ENCODE results near the gene P3H1. TPM values are rescaled to one million over a fixed set of nuclear protein-coding genes. Genes with fewer than 3 reads are reported as not detected.

P3H1 gene
- total RNA-seq, 1 donor from 2014 or later = 123 TPM

GRCh38 chr1:42735477-42736105, 31.2 kb downstream of the P3H1 start:
- H3K27me3 Mint-ChIP-seq (ENCODE audit: low read depth) = no peaks in the 10 kb centered on the region
- TF ChIP-seq, protein P1, sequence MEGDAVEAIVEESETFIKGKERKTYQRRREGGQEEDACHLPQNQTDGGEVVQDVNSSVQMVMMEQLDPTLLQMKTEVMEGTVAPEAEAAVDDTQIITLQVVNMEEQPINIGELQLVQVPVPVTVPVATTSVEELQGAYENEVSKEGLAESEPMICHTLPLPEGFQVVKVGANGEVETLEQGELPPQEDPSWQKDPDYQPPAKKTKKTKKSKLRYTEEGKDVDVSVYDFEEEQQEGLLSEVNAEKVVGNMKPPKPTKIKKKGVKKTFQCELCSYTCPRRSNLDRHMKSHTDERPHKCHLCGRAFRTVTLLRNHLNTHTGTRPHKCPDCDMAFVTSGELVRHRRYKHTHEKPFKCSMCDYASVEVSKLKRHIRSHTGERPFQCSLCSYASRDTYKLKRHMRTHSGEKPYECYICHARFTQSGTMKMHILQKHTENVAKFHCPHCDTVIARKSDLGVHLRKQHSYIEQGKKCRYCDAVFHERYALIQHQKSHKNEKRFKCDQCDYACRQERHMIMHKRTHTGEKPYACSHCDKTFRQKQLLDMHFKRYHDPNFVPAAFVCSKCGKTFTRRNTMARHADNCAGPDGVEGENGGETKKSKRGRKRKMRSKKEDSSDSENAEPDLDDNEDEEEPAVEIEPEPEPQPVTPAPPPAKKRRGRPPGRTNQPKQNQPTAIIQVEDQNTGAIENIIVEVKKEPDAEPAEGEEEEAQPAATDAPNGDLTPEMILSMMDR (IDR thresholded peaks at IDR 0.05; ENCODE audit: unreplicated experiment) = no peak

DNA sequence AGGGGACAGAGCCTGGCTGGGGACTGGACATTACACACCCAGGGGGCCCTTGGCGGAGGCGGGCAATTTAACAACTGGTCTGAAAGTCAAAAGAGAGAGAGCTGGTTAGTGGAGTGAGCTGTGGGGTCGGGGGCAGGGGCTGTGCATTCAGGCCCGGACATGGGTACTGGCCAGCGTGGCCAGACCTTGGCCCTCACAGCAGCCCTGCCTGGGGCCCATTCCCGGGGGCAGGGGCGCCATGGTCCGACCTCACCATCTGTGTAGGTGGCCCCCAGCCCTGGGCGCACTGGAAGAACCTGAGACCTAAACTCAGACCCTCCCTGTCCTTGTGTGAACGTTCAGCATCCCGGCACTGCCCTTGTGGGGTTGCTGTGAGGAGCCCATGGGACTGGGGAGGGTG, 31.8 kb downstream of the P3H1 start:
- Mint-ChIP-seq H3K27ac (no peak overlapping the region), H3K4me1 (peaks cover 8% of the 10 kb centered on the region), H3K4me3 (no peak overlapping the region), H3K36me3 (no peaks in the 10 kb centered on the region), H3K27me3 (ENCODE audit: low read depth) (no peaks in the 10 kb centered on the region), H3K9me3 (no peaks in the 10 kb centered on the region)
- TF ChIP-seq, protein P1 (IDR thresholded peaks at IDR 0.05; ENCODE audit: unreplicated experiment) = no peak
- no peak for DNase-seq (ENCODE audit: low spot score in 2 of 2, unreplicated experiment in 2 of 2)

More at GRCh38 chr1:42735477-42736105, 31.2 kb downstream of the P3H1 start:
- Mint-ChIP-seq H3K9me3 (no peaks in the 10 kb centered on the region), H3K36me3 (no peaks in the 10 kb centered on the region), H3K27ac (no peak overlapping the region), H3K4me1 (peaks cover 11% of the 10 kb centered on the region), H3K4me3 (no peak overlapping the region)
- no peak for DNase-seq (ENCODE audit: low spot score in 2 of 2, unreplicated experiment in 2 of 2)

- no peak for DNase-seq (ENCODE audit: low spot score in 2 of 2, unreplicated experiment in 2 of 2)
- peaks cover 3% of the 10 kb centered on the region for H3K4me1 Mint-ChIP-seq
- no peak overlapping the region for H3K27ac Mint-ChIP-seq
These were observed 32.4 kb downstream of the P3H1 start for GRCh38 chr1:42734201-42735035.

GRCh38 chr1:42733415-42734200, 33.2 kb downstream of the P3H1 start:
- Mint-ChIP-seq H3K9me3 (no peaks in the 10 kb centered on the region), H3K4me3 (no peak overlapping the region), H3K4me1 (no peaks in the 10 kb centered on the region), H3K27ac (no peak overlapping the region), H3K36me3 (no peaks in the 10 kb centered on the region), H3K27me3 (ENCODE audit: low read depth) (no peaks in the 10 kb centered on the region)
- TF ChIP-seq, protein P1 (IDR thresholded peaks at IDR 0.05; ENCODE audit: unreplicated experiment) = no peak
- DNase-seq (ENCODE audit: low spot score in 2 of 2, unreplicated experiment in 2 of 2) = no peak

More at GRCh38 chr1:42734201-42735035, 32.4 kb downstream of the P3H1 start:
- no peaks in the 10 kb centered on the region for H3K9me3 Mint-ChIP-seq
- H3K36me3 Mint-ChIP-seq = no peaks in the 10 kb centered on the region
- no peaks in the 10 kb centered on the region for H3K27me3 Mint-ChIP-seq (ENCODE audit: low read depth)
- no peak overlapping the region for H3K4me3 Mint-ChIP-seq
- TF ChIP-seq, protein P1 (IDR thresholded peaks at IDR 0.05; ENCODE audit: unreplicated experiment) = no peak

GRCh38 chr1:42732126-42732680, 34.6 kb downstream of the P3H1 start:
- no peak overlapping the region for H3K27ac Mint-ChIP-seq
- TF ChIP-seq, protein P1 (IDR thresholded peaks at IDR 0.05; ENCODE audit: unreplicated experiment) = no peak
- no peak overlapping the region for H3K4me3 Mint-ChIP-seq
- no peaks in the 10 kb centered on the region for H3K36me3 Mint-ChIP-seq
- no peaks in the 10 kb centered on the region for H3K9me3 Mint-ChIP-seq
- DNase-seq (ENCODE audit: low spot score in 2 of 2, unreplicated experiment in 2 of 2) = no peak
- no peaks in the 10 kb centered on the region for H3K4me1 Mint-ChIP-seq
- no peaks in the 10 kb centered on the region for H3K27me3 Mint-ChIP-seq (ENCODE audit: low read depth)

Data from mesothelial cell of epicardium (in vitro differentiated cells).